GM19240 (cell line): Measurements from ENCODE around the gene RANBP17.
A peak's percentile ranks its signal among the peaks of the same experiment; 100 is the strongest.
"Not testable (repeated sequence)": the region's sequence is repeated elsewhere in the genome, so short reads cannot be mapped to it uniquely, and the experiment has no call there.

Source experiments
- DNase-seq: peaks from one replicate; pipeline ENCODE4 v3.0.0; 2011; ENCODE audit warnings: low spot score; ENCODE audit not compliant: insufficient read length

The RANBP17 gene

DNA sequence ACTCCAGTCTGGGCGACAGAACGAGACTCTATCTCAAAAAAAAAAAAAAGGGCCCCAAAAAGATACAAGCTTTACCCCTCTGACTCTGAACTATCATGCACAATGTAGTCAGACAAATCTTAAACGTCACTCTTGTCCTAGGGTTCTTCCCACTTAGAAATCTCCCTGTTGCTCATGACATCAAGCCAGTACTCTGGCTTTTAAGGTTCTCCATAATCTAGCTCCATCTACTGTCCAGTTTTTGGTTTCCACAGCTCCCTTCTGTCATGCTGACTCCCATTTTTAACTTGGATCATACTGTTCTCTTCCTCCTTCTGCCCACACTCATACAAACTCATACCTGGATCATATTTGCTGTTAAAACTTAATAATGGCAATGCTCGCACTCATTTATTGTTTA lies 290.6 kb downstream of the RANBP17 start:
- DNase-seq: no peak

DNA sequence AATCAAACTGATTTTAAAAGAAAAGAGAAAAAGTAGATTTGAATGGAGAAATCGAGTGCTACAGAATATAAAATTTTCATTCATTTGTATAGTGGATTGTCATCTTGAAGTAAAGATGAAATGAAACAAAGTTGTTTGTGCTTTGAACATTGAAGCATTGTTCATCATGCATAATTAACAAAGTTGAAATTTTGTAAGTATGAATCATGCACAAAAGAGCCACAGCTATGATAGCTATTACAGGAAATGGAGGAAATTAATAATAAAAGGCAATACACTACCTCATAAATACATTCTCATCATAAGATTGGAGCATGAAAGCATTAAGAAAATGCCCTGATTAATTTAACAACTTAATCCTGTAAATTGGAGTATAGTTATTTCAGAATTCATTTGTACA lies 293.8 kb downstream of the RANBP17 start:
- DNase-seq: no peak

DNA sequence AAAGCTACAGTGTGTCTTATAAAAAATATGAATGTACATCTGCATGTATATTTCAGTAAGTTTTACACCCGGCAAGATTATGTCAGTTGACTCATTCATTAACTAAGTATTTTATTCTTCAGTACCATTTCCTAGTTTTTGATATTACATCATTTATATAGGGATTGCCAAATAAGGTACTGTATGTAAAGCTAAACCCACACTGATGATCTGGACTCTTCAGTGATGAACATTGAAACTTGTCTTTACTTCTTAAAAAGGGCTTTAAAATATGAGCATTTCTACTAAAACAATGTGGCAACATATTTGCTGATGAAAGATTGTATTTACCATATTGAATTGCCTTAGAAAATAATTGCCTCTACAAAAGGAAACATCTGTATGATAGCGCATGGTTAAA lies 295.5 kb downstream of the RANBP17 start:
- no peak for DNase-seq

DNA sequence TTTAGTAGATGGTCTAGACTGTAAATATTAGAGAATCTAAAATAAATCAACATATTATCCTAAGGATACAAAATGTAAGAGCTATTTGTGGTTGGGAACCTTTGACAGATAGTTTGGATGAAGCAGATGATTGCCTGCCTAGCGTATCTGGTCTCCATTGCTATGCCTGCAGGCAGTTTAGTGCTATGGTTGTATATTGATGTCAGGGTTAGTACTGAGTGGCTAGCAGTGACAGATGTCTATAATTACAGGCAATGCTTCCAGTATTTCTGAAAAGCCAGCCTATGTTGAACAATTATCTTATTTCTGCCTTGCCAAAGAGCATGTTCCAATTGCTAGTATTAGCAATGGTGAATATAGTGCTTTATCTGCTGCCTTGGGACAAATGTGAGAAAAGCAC lies 296.0 kb downstream of the RANBP17 start:
- no peak for DNase-seq

DNA sequence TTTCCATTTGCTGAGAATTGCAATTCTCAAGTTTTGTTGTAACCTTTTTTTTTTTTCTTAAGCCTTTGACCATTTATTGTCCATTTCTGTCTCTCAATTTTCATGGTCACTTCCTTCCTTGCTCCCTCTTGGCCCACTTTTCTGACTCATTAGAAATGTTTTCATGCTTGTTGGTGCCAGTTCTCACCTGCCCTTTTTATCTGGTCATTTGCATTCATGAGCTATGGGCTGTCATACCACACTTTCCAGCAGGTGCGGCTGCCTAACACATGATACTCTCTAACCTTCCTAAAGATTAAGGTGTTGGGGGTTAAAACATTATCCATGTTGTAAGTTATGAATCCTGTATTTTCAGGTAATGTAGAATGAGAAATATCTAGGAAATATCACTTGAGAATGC lies 296.8 kb downstream of the RANBP17 start:
- no peak for DNase-seq

DNA sequence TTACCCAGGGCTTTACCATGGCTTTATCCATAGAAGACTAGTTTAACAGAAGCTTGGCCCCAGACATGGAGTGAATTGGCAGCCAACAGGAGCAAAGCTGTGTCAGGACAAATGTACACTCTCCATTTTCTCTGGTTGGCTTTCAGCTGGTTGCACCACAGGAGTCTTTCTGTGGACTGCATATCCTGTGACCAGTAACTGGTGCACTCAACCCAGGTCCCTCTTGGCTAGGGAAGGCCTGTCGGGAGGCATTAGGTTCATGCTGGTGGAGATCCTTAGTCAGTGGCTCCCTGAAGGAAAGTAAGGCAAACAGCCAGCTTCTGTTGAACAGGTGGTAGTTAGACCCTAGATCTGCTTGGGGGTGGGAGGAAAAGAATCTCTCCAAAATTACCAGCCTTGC lies 300.3 kb downstream of the RANBP17 start:
- no peak for DNase-seq

DNA sequence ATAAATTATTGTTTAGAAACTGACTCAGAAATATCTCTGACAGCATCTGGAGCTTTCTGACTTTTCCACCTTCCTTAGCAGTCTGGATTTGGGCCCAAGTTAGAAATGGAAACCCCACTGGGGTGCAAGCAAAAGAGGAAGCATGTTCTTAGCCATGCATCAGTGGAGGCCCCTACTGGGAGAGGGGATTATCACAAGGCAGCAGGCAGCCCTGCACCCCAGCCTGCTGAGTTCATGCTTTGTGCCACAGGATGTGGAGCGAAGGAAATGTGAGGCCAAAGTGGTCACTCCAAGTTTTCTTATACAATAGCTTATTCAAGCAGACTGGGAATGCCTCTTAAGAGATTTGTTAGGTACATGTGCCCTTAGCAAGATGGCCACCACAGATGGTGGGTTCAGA lies 300.8 kb downstream of the RANBP17 start:
- DNase-seq: no peak

DNA sequence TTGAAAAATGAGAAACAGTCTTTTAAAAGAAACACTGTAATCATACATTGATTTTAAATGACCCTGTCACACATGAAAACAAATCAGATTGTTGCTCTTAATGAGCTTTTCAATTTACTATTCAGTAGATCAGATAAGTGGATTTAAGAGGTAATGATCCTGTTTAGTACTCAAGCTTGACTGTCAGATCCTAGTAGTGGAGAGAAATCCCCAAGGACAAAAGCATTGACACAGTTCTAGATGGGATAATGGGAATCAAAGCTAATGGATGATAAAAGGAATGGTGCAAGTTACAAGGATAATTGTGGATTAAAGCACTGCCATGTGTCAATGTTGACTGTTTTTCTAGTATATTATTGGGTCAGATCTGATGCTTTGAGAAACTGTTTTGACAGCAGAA lies 304.9 kb downstream of the RANBP17 start:
- DNase-seq: no peak

DNA sequence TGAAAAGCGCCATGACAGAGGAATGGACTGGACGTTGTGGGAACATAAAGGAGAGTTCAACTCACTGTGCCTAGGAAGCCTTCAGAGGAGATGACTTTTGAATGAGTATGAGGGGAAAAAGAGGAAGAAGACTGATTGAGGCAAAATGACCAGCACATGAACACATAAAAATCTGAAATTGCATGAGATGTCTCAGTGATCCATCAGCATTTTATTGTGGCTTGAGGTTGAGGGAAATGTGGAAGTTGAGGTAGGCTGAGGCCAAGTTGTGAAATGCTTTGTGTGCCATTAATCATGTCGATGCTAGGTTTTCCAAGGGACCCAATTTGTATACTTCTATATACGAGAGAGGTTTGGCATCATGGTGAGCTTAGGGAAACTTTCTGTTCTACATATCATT lies 306.4 kb downstream of the RANBP17 start:
- DNase-seq: no peak

DNA sequence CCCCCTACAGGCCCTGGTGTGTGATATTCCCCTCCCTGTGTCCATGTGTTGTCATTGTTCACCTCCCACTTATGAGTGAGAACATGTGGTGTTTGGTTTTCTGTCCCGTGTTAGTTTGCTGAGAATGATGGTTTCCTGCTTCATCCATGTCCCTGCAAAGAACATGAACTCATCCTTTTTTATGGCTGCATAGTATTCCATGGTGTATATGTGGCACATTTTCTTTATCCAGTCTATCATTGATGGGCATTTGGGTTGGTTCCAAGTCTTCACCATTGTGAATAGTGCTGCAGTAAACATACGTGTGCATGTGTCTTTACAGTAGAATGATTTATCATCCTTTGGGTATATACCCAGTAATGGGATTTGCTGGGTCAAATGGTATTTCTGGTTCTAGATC lies 313.1 kb downstream of the RANBP17 start:
- not testable (repeated sequence) for DNase-seq

DNA sequence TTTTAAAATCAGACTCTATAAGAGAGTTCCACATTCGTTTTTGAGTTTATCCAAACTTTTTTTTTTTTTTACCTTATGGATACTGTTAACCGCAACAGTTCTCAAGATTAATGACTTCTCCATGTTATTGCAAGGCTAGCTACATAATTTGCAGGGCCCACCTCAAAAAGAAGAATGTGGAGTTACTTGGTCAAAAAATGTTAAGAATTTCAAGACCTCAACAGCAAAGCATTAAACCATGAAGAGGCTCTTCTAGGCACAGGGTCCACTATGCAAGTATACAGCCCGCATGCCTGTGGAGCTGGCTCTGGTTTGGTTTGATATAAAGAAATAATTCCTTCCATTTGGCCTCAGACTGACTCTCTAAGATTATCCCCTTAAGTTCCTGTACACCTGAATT lies 313.9 kb downstream of the RANBP17 start:
- DNase-seq: no peak

DNA sequence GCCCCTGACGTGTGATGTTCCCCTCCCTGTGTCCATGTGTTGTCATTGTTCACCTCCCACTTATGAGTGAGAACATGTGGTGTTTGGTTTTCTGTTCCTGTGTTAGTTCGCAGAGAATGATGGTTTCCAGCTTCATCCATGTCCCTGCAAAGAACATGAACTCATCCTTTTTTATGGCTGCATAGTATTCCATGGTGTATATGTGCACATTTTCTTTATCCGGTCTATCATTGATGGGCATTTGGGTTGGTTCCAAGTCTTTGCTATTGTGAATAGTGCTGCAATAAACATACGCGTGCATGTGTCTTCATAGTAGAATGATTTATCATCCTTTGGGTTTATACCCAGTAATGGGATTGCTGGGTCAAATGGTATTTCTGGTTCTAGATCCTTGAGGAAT lies 316.4 kb downstream of the RANBP17 start:
- not testable (repeated sequence) for DNase-seq

DNA sequence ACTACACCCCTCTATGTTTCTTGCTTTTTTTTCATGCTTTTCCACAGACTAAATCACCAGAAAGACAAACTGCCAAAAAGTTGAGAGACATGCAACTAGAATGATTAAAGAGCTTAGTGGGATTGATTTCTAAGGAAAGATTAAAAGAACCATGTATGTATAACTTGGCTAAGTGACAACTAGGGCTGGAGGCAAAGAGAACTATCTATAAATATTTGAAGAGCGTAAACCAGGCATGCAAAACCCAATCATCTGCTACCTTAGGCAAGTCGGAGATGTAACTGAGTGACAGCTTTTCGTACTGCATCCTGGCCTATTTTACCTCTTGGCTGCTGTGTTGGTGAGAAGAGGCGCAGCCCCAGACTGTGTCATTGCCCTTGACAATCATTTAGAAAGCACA lies 326.2 kb downstream of the RANBP17 start:
- no peak for DNase-seq

DNA sequence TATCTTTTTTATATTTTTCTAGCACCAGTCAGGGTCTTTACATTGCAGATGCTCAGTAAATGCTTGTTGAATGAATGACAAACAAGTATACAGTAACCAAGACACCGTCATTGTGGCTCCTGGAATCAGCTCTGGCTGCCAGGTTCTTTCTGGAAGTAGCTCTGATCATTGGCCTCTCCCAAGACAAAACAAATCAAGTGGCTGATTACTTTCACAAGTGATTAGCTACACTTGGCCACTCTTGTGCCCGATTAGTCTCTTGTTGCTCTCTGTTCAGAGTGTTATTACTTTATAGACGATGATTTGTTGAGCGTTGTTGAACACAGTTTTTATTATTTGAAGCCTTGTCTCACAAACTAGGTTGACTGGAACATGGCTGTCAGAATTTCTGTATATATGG lies 327.6 kb downstream of the RANBP17 start:
- no peak for DNase-seq

DNA sequence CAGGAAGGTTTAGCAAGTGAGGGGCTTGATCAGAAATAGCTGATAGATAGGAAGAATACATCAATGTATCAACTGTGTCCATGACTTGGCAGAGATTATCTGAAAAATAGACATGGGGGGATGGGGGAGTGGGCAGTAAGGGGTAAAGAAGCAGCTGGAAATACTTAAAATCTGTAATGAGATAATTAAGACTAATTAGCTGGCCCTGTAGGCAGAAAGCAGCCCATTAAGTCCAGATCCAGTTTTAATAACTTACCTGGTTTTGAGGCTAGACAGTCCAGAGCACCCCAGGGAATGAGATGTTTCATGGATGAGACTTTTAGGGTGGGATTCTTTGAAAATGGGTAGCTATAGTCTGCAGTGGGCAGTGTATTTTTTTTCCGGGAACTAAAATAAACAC lies 330.3 kb downstream of the RANBP17 start:
- DNase-seq: no peak

DNA sequence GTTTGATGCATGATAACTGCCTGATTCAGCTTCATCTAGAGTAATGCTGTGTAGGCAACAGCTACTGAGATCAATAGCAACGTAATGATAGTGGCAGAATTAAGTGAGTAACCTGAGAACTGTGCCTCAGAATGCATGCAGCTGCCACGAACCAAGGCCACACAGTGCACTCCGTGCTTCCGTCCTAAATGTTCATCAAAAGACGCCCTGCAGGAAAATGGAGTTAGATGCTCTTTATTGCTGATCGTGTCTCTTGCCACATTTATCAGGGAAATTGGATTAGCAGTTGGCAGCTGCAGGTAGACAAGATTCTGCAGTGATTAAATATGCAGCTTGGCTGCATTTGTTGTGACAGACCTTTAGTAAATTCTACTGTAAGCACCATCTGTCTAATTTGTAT lies 339.5 kb downstream of the RANBP17 start:
- DNase-seq: no peak

DNA sequence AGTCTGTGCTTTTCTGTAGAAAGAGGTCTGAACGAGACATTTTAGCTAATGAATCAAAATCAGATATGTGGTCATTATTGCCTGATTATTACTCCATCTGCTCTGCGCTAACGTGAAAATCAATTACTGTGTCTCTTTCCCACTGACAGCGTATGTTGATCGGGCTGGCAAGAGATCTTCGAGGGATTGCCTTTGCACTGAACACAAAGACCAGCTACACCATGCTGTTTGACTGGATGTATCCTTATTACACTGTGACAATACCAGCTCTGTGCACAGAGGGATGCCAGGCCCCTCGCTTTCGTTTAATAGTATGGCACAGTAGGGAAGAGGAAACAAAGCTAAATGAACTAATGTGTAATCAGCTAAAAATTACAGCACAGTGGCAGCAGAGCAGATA lies 343.6 kb downstream of the RANBP17 start:
- no peak for DNase-seq

DNA sequence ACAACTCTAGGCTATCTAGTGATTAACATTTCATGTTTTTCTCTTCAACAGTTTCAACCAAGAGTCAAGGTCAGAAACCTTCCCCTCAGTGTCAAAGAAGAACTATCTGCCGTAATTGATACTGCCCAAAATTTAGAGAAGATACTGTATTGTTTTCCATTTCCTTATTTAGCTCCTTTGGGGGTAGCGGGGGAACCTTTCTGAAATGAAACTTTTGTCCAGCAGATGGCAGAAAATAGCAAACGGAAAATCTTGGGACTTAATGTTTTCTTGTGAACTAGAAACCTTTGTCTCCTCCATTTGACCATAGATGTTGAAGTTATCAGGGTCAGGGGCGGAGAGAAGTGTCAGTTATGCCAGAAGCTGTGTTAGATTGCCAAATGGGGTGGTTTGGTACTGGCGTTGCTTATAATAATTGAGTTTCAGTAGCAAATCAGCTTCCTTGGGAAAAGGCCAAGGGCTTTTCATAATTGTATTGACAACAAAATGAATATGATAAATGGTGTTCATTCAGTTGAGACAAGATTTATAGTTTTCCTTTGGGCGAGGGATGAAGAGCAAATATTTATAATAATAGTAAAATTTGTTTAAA lies 345.5 kb downstream of the RANBP17 start:
- DNase-seq: peak; percentile 4

DNA sequence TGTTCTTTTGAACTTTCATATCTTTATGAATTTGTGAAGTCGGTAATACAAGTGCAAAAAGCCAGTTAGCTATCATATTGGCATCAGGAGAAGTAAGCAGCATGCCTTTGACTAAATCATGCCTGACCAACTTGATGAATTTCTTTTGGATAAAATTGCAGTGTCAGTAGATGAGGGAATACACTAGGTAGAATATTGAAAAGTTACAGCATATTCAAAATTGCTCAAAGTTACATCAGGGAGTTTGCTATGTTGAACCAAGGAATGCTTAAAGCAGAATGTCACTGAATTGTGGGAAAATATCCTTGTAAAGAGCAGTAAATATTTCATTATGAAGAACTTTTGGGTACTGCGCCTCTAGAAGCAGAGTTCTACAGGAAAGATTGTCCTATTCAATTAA lies 360.1 kb downstream of the RANBP17 start:
- DNase-seq: no peak

DNA sequence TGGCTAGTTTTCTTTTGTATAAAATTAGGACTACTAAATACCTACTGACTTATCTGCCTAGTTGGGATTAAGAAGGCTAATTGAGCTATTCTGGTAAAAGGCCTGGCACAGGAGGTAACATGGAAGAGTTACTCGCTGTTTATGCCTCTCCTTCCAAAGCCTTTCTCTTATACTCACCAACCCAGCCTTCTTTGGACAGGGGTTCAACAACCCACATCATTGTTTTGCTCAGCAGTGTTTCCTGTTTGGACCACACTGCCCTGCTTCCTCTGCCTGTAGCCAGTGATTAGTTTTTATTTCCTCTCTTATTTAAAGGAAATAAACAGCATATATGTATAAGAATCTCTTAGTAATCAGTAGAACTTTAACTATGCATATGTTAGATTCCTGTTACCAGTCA lies 362.1 kb downstream of the RANBP17 start:
- DNase-seq: no peak

DNA sequence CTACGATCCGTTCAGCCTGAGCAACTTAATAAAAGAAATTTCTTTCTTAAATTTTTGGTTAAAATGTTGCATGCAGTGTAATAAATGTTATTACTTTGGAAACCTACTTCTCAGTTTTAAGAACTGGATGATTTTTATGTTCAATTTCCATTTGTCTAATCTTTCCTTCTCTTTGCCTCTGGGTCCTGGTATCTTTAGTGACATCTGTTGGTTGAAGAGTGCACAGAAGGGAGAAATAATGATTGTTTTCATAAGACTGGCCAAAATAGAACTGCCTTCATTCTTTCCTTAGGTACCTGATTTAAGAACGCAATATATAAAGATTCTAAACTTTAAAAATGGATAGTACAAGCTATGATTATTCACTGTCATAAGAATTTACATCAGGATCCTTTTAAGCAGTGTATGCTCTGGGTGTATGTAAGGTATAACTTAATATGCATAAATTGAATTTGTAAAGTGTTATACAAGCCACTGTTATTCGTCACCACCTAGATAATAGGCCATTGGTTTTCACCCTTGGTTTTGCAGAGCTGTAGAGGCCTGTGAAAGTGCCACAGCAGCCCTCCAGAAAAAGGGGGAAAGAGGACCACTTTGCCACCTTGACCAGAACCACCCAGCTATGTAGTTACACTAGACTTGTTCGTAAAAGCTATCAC lies 364.4 kb downstream of the RANBP17 start:
- no peak for DNase-seq

DNA sequence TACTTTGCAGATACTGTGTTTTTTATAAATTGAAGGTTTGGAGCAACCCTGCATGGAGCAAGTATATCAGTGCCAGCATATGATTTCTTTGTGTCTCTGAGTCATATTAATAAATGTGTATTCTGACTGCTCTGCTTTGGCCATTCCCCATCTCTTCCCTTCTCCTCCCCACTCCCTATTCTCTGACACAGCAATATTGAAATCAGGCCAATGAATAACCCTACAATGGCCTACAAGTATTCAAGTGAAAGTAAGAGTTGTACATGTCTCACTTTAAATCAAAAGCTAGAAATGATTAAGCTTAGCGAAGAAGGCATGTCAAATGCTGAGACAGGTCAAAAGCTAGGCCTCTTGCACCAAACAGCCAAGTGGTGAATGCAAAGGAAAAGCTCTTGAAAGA lies 365.0 kb downstream of the RANBP17 start:
- DNase-seq: no peak

DNA sequence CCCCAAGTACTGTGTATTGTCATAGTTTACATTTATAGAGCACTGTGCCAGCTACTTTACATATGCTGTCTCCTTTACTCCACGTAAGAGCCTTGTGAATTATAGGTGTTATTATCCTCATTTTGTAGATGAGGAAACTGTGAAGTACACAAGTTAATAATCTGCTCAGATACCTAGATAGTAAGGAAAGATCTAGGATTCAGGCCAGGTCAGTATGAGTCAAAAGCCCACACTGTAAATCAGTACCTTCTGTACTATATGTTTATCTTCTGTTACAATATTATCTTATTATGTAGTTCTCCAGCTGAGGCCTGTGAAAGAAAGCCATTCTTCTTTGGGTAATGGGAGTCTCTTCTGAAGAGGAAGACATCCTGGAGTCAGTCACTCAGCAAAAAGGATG lies 374.8 kb downstream of the RANBP17 start:
- DNase-seq: no peak

DNA sequence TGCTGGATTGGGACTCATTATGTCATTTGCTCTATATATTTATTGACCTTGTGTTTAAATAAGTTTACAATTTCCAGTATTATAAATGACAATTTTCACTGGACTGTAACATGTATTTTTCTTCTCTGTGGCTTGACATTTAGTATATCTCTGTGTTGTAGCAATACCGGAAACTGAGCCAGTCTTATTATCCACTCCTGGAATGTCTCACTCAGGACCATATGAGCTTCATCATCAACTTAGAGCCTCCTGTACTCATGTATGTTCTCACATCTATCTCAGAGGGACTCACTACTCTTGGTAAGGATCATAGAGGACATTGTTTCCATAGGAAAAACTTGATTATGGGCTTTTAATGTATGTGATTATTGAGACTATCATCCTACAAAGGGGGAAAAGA lies 380.7 kb downstream of the RANBP17 start:
- DNase-seq: no peak
